Colon (tissue), 2 donors: ENCODE data around the gene TAS1R3.

Experiments used
- FAIRE-seq: peaks from 2 replicates; lab custom pipeline; 2012; peaks lifted over from hg19 to GRCh38; lab: Jason Lieb, UNC
- donor health status: control.
- donor health status: control.

Gene TAS1R3

GRCh38 chr1:1340185-1340584 lies 9.1 kb downstream of the TAS1R3 start:
- FAIRE-seq = no peak

- FAIRE-seq = no peak
These were observed 9.9 kb downstream of the TAS1R3 start for GRCh38 chr1:1340791-1341548.

GRCh38 chr1:1341549-1342021 lies 10.5 kb downstream of the TAS1R3 start:
- no peak for FAIRE-seq

- no peak for FAIRE-seq
These were observed 11.0 kb downstream of the TAS1R3 start for GRCh38 chr1:1342061-1342562.

- no peak for FAIRE-seq
These were observed 11.6 kb downstream of the TAS1R3 start for GRCh38 chr1:1342584-1343115.

GRCh38 chr1:1343811-1344421 lies 12.8 kb downstream of the TAS1R3 start:
- FAIRE-seq = no peak

GRCh38 chr1:1344655-1345361 lies 13.7 kb downstream of the TAS1R3 start:
- FAIRE-seq = no peak

- FAIRE-seq = no peak
These were observed 14.3 kb downstream of the TAS1R3 start for GRCh38 chr1:1345384-1345783.

GRCh38 chr1:1345860-1346500 lies 14.9 kb downstream of the TAS1R3 start:
- no peak for FAIRE-seq

- FAIRE-seq = no peak
These were observed 15.4 kb downstream of the TAS1R3 start for GRCh38 chr1:1346501-1346890.

GRCh38 chr1:1347026-1347595 lies 16.0 kb downstream of the TAS1R3 start:
- no peak for FAIRE-seq

- FAIRE-seq = no peak
These were observed 16.8 kb downstream of the TAS1R3 start for GRCh38 chr1:1347663-1348419.

- FAIRE-seq = no peak
These were observed 17.6 kb downstream of the TAS1R3 start for GRCh38 chr1:1348420-1349255.

- no peak for FAIRE-seq
These were observed 18.4 kb downstream of the TAS1R3 start, which contains the start of gene DVL1 for GRCh38 chr1:1349256-1350012. Gene DVL1, minus strand, starts transcription at chr1:1349418. Its CDS starts 353 bp downstream, at chr1:1349065.

- FAIRE-seq = no peak
These were observed 20.7 kb downstream of the TAS1R3 start for GRCh38 chr1:1351511-1352427.

GRCh38 chr1:1352786-1353388 lies 21.8 kb downstream of the TAS1R3 start:
- no peak for FAIRE-seq

GRCh38 chr1:1353389-1354151 lies 22.5 kb downstream of the TAS1R3 start:
- FAIRE-seq = no peak
